ENCODE measurements around the gene MAP4K5. TPM values are rescaled to one million over a fixed set of nuclear protein-coding genes. Genes with fewer than 3 reads are reported as not detected.

The MAP4K5 gene
- total RNA-seq = 32.5 and 34.1 TPM in 2 replicates

DNA sequence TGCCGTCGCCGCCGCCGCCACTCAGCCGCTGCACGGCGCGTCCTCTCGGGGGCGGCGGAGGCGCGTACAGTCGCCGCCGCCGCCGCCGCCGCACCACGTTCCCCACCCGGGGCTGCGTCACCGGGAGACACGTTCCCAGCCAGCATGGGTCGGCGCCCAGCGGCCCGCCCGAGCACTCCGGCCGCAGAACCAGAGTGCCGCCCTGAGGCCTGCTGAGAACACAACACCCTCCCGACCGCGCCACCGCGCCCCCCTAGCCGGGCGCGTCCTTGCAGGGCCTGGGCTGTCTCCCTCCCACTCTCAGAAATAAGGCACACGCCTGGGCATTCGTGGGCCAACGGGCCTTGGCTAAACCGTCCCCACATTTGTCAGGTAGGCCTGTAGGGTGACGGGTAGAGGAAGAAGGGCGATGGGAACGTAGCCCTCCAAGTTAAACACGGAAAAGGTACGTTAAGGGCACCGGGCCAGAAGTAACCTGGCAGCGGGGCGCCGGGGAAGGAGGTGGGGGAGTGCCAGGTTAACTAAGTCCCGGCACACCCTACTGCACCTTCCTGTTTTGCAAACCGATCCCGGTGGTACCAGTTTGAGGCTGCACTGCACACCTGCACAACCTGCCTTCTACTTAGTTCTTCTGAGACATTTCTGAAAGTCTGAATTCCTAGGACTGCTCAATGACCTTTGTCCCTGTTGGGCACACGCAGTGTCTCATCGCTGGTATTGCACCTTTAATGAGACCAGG is at the start of gene MAP4K5:
Gene MAP4K5 (minus strand): TSS at position 68 of the 739 bp plus-strand sequence. CDS start 520 bp downstream, outside the sequence.
- Mint-ChIP-seq H3K27ac (peak within 1 kb of the TSS; percentile 88), H3K36me3 (ENCODE audit: low read depth) (peaks cover 12% of the 10 kb centered on the region), H3K4me1 (peaks cover 47% of the 10 kb centered on the region), H3K4me3 (peak within 1 kb of the TSS; percentile 84), H3K9me3 (peaks cover 3% of the 10 kb centered on the region), H3K27me3 (no peaks in the 10 kb centered on the region)
- ATAC-seq (ENCODE audit: low read depth) (peak; percentile 94), DNase-seq (peak; percentile 83)
- ChIA-PET POLR2A (interaction anchor here (0.5 to 2.6 kb wide), 7 partner anchors 168 to 681 kb away, joined by 3 to 16 read pairs (median 4); partner anchors contain the start of genes DMAC2L, L2HGDH and NEMF), CTCF (interaction anchor here (0.6 to 2.8 kb wide), 9 partner anchors 8 to 670 kb away, joined by 3 to 26 read pairs (median 3); no protein-coding TSS in a partner anchor)
- intact Hi-C loops (cut with micrococcal nuclease) = loop anchor here (1.0 to 10.0 kb wide), 12 partner anchors 11 to 1070 kb away; partner anchors contain the start of genes DMAC2L, KLHDC2, L2HGDH and LRR1
- TF ChIP-seq, protein P1, sequence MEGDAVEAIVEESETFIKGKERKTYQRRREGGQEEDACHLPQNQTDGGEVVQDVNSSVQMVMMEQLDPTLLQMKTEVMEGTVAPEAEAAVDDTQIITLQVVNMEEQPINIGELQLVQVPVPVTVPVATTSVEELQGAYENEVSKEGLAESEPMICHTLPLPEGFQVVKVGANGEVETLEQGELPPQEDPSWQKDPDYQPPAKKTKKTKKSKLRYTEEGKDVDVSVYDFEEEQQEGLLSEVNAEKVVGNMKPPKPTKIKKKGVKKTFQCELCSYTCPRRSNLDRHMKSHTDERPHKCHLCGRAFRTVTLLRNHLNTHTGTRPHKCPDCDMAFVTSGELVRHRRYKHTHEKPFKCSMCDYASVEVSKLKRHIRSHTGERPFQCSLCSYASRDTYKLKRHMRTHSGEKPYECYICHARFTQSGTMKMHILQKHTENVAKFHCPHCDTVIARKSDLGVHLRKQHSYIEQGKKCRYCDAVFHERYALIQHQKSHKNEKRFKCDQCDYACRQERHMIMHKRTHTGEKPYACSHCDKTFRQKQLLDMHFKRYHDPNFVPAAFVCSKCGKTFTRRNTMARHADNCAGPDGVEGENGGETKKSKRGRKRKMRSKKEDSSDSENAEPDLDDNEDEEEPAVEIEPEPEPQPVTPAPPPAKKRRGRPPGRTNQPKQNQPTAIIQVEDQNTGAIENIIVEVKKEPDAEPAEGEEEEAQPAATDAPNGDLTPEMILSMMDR (IDR thresholded peaks at IDR 0.05) = no peak

DNA sequence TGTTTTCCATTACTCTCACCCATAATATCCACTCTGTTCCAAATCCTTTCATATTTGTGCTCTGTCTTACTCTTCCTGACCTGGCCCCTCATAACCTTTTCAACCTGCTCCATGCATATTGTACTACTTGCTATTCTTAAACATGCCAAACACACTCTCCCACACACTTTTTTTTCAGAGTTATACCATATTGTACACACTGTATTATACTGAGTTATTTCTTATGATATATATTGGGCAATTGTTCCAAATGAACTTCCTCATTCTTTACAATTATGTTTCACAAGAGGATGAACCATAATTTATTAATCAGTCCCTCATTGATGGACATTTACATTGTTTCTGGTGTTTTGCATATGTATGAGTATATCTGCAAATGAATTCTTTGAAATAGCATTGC is 46.1 kb upstream of the MAP4K5 start:
- ChIA-PET CTCF (no interaction called here), POLR2A (no interaction called here)
- intact Hi-C loops (cut with micrococcal nuclease) = no loop called here
- no peaks in the 10 kb centered on the region for H3K9me3 Mint-ChIP-seq
- no peaks in the 10 kb centered on the region for H3K36me3 Mint-ChIP-seq (ENCODE audit: low read depth)
- H3K4me3 Mint-ChIP-seq = no peak overlapping the region
- H3K27me3 Mint-ChIP-seq = no peaks in the 10 kb centered on the region
- TF ChIP-seq, protein P1 (IDR thresholded peaks at IDR 0.05) = no peak
- DNase-seq (no peak), ATAC-seq (ENCODE audit: low read depth) (no peak)
- H3K4me1 Mint-ChIP-seq = no peaks in the 10 kb centered on the region
- H3K27ac Mint-ChIP-seq = no peak overlapping the region

DNA sequence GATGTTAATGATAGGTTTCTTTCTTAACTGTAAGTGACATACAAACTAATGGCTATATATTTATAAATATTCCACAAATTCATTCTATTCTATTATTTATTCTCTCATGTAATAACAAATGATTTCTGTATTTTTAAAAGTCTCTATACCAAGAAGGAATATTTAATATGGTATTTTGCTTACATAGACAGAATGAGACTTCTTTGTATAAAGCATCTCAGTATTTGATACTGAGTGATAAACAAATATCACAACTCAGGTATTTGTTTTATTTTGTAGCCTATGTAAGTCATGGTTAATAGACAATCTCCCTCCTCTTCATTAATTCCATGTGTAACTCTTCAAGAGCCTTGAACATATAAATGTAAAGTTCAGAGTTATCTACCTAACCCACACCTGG is 45.6 kb upstream of the MAP4K5 start:
- Mint-ChIP-seq H3K27ac (no peak overlapping the region), H3K4me3 (no peak overlapping the region), H3K4me1 (no peaks in the 10 kb centered on the region), H3K9me3 (no peaks in the 10 kb centered on the region), H3K36me3 (ENCODE audit: low read depth) (no peaks in the 10 kb centered on the region), H3K27me3 (no peaks in the 10 kb centered on the region)
- CTCF ChIA-PET = no interaction called here
- TF ChIP-seq, protein P1 (IDR thresholded peaks at IDR 0.05) = no peak
- intact Hi-C loops (cut with micrococcal nuclease) = no loop called here
- POLR2A ChIA-PET = no interaction called here
- no peak for ATAC-seq (ENCODE audit: low read depth)
- DNase-seq = no peak

DNA sequence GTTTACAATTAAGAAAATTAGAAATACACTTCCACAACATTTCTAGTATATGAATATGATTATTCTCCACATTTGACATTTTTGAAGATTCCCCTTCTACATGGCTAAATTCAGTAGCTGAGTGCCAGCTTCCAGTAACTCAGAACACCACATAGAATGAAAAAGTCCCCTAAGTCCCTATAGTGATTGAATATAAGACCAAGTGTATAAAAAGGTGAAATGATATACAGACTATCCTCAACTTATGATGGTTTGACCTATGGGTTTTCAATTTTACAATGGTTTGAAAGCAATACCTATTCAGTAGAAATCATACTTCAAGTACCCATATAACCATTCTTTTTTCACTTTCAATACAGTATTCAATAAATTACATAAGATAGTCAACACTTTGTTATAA is 43.4 kb upstream of the MAP4K5 start:
- Mint-ChIP-seq H3K27ac (no peak overlapping the region), H3K9me3 (peaks cover 10% of the 10 kb centered on the region), H3K4me3 (no peak overlapping the region), H3K27me3 (no peaks in the 10 kb centered on the region), H3K36me3 (ENCODE audit: low read depth) (peaks cover 9% of the 10 kb centered on the region), H3K4me1 (no peaks in the 10 kb centered on the region)
- ChIA-PET CTCF (no interaction called here), POLR2A (no interaction called here)
- DNase-seq = no peak
- TF ChIP-seq, protein P1 (IDR thresholded peaks at IDR 0.05) = no peak
- no peak for ATAC-seq (ENCODE audit: low read depth)
- intact Hi-C loops (cut with micrococcal nuclease) = no loop called here

DNA sequence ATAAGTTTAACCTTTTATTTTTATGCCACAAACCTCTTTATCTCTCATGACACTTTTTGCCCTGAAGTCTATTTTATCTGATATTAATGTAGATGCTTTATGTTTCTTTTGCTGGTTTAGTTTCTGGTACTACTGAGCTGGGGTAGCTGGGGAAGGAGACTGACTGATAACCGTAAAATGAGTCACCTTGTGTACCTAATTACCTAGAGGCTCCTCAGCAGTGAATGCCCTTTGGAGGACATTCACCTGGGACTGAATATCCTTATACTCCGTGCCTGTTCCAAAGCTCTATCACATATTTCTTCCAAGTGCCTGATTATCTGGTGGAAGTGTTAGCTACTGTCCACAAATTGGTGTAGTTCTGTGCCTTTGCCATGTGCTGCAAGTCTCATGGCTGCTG is 41.5 kb upstream of the MAP4K5 start:
- Mint-ChIP-seq H3K4me3 (no peak overlapping the region), H3K36me3 (ENCODE audit: low read depth) (peaks cover 20% of the 10 kb centered on the region), H3K27me3 (no peaks in the 10 kb centered on the region), H3K9me3 (peaks cover 25% of the 10 kb centered on the region), H3K4me1 (no peaks in the 10 kb centered on the region), H3K27ac (no peak overlapping the region)
- CTCF ChIA-PET = interaction anchor here (1.3 kb wide), 1 partner anchor 27 kb away, joined by 3 read pairs; no protein-coding TSS in a partner anchor
- intact Hi-C loops (cut with micrococcal nuclease) = loop anchor here (2.0 kb wide), 1 partner anchor 15 kb away; no protein-coding TSS in a partner anchor
- DNase-seq (no peak), ATAC-seq (ENCODE audit: low read depth) (no peak)
- POLR2A ChIA-PET = interaction anchor here (0.5 kb wide), 1 partner anchor 9 kb away, joined by 3 read pairs; no protein-coding TSS in a partner anchor
- TF ChIP-seq, protein P1 (IDR thresholded peaks at IDR 0.05) = no peak
